ENCODE data around the gene FCHSD2.

DNA sequence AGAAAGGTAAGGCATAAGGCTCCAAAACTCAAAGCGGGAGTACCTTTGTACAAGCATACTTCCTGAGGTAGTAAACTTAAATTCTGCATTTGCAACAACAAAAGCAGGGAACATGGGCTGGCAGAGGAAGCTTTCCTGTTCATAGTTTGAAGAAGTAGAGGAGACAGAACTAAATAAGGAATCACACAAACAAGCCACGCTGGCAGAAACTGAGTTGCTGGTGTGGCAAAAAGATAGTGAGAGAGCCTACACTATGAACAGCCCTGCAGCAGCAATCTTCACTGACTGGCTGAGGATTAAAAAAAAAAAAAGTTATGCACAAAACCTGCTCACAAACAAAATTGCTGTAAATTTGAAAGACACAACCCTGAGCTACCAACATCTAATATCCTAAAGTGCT, 46.5 kb downstream of the FCHSD2 start:
- TF ChIP-seq EZH2 (IDR thresholded peaks at IDR 0.05) (no peak), EZH2phosphoT487 (IDR thresholded peaks at IDR 0.05) (no peak)
- TF ChIP-seq, protein P1, sequence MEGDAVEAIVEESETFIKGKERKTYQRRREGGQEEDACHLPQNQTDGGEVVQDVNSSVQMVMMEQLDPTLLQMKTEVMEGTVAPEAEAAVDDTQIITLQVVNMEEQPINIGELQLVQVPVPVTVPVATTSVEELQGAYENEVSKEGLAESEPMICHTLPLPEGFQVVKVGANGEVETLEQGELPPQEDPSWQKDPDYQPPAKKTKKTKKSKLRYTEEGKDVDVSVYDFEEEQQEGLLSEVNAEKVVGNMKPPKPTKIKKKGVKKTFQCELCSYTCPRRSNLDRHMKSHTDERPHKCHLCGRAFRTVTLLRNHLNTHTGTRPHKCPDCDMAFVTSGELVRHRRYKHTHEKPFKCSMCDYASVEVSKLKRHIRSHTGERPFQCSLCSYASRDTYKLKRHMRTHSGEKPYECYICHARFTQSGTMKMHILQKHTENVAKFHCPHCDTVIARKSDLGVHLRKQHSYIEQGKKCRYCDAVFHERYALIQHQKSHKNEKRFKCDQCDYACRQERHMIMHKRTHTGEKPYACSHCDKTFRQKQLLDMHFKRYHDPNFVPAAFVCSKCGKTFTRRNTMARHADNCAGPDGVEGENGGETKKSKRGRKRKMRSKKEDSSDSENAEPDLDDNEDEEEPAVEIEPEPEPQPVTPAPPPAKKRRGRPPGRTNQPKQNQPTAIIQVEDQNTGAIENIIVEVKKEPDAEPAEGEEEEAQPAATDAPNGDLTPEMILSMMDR (IDR thresholded peaks at IDR 0.05), result no peak
